K562 (cell line): ENCODE data around the gene FASTK. TPM values are rescaled to one million over a fixed set of nuclear protein-coding genes. Genes with fewer than 3 reads are reported as not detected.

Source experiments
- CBFA2T3 ChIP-seq: fragments of 450-650 bp; IDR thresholded peaks from 2 replicates; pipeline ENCODE4 v1.6.1; 2017
- CBFB ChIP-seq: sonication (generic); formaldehyde crosslinking; IDR thresholded peaks from 2 replicates; pipeline ENCODE4 v1.4.0; 2020; ENCODE audit warnings: mild to moderate bottlenecking, missing genetic modification reagents
- CREM ChIP-seq: IDR thresholded peaks from 2 replicates; pipeline ENCODE4 v1.6.1; 2014; ENCODE audit warnings: antibody characterized with exemption, low read depth
- MECOM ChIP-seq: fragments of 250-450 bp; sonication (Bioruptor Pico); IDR thresholded peaks from 2 replicates; pipeline ENCODE4 v1.8.0; 2022; ENCODE audit warnings: inconsistent platforms
- MEIS2 ChIP-seq: fragments of 450-650 bp; IDR thresholded peaks from 2 replicates; pipeline ENCODE4 v1.6.1; 2014; ENCODE audit warnings: mild to moderate bottlenecking; ENCODE audit not compliant: partially characterized antibody
- MIER1 ChIP-seq: fragments of 450-650 bp; IDR thresholded peaks from 2 replicates; pipeline ENCODE4 v1.6.1; 2016; ENCODE audit warnings: antibody characterized with exemption, mild to moderate bottlenecking, low read depth
- MYC ChIP-seq, 2 experiments: fragments of 250-450 bp in 1 of 2; sonication (Bioruptor Pico) in 1 of 2; IDR thresholded peaks; 2 replicates each; pipeline versions ENCODE4 v1.5.1 to v1.6.1; 2012 to 2021; ENCODE audit warnings: low read depth in 2 of 2, borderline replicate concordance in 1 of 2, improper control_type of control experiment in 1 of 2, low read length in 1 of 2, mild to moderate bottlenecking in 1 of 2, moderate library complexity in 1 of 2
- NR2F6 ChIP-seq: fragments of 450-650 bp; formaldehyde crosslinking; IDR thresholded peaks from 2 replicates; pipeline ENCODE4 v1.4.0; 2020; ENCODE audit warnings: mild to moderate bottlenecking
- TEAD1 ChIP-seq, 2 experiments: fragments of 450-650 bp in 1 of 2; sonication (generic) in 1 of 2; formaldehyde crosslinking; IDR thresholded peaks; 2 replicates each; pipeline versions ENCODE4 v1.4.0 to v1.8.0; 2020 to 2022; ENCODE audit warnings: mild to moderate bottlenecking in 2 of 2, missing genetic modification reagents in 1 of 2
- polyA plus RNA-seq, 8 experiments: library from polyadenylated mRNA; depleted of rRNA in 4 of 8; stranded (reverse) in 5 of 8; unstranded in 3 of 8; fragments of >200 nt; fragmentation: Nextera tagmentation in 2 of 8; fragmentation: Illumina TruSeq in 1 of 8; extraction: Ambion mirVana in 2 of 8; extraction: Trizol in 1 of 8; gene quantifications; 2 replicates each; pipeline versions ENCODE4 v1.2.1 to v1.2.3, GENCODE V29; 2011 to 2014; ENCODE audit warnings: inconsistent platforms in 1 of 8, missing spikeins in 1 of 8
- total RNA-seq, 7 experiments: library from RNA; depleted of rRNA in 6 of 7; stranded (reverse); fragments of >200 nt in 6 of 7; fragmentation: Illumina TruSeq in 2 of 7; extraction: Trizol in 2 of 7; gene quantifications; 2 replicates each; pipeline versions ENCODE4 v1.2.1 to v1.2.3, GENCODE V29; 2011 to 2021; ENCODE audit warnings: low replicate concordance in 1 of 7
- TF ChIP-seq, protein P1 (sequence below): sonication (generic); formaldehyde crosslinking; IDR thresholded peaks from 2 replicates; pipeline ENCODE4 v1.8.0; 2022; ENCODE audit warnings: mild to moderate bottlenecking, missing genetic modification reagents
- TF ChIP-seq, protein P2 (sequence below): fragments of 450-650 bp; IDR thresholded peaks from 2 replicates; pipeline ENCODE4 v1.6.1; 2018; ENCODE audit not compliant: partially characterized antibody
- TF ChIP-seq, protein P3 (sequence below), 2 experiments: IDR thresholded peaks in 1 of 2; conservative IDR thresholded peaks in 1 of 2; 2 replicates each; pipeline ENCODE4 v1.6.1; 2016; ENCODE audit warnings: low read depth in 2 of 2, mild to moderate bottlenecking in 1 of 2, missing compliant biosample characterization in 1 of 2, missing genetic modification characterization in 1 of 2, moderate library complexity in 1 of 2

FASTK gene
- total and polyA plus RNA-seq, 9 of the 15 experiments (the other 6 are each of a cell fraction or from before 2014, with no cell fraction given): 0.51 to 150 (median 48.2) TPM

DNA sequence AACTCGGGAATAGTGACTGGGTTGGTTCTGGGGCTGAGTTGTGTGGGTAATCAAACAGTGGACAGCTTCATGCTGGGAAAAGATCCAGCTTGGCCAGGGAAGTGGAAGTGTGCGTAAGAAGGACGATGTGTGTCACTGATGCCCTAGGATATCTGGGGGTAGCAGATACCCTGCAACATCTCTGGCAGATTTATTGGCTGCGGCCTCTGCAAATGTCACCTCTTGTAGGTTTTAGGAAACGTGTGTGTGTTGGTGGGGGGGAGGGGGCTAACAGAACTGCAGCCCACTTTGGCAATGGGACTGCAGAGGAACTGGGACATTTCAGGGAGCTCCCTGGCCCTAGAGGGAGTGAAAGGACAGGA lies 4.7 kb upstream of the FASTK start (continued):
- TF ChIP-seq, protein P1, sequence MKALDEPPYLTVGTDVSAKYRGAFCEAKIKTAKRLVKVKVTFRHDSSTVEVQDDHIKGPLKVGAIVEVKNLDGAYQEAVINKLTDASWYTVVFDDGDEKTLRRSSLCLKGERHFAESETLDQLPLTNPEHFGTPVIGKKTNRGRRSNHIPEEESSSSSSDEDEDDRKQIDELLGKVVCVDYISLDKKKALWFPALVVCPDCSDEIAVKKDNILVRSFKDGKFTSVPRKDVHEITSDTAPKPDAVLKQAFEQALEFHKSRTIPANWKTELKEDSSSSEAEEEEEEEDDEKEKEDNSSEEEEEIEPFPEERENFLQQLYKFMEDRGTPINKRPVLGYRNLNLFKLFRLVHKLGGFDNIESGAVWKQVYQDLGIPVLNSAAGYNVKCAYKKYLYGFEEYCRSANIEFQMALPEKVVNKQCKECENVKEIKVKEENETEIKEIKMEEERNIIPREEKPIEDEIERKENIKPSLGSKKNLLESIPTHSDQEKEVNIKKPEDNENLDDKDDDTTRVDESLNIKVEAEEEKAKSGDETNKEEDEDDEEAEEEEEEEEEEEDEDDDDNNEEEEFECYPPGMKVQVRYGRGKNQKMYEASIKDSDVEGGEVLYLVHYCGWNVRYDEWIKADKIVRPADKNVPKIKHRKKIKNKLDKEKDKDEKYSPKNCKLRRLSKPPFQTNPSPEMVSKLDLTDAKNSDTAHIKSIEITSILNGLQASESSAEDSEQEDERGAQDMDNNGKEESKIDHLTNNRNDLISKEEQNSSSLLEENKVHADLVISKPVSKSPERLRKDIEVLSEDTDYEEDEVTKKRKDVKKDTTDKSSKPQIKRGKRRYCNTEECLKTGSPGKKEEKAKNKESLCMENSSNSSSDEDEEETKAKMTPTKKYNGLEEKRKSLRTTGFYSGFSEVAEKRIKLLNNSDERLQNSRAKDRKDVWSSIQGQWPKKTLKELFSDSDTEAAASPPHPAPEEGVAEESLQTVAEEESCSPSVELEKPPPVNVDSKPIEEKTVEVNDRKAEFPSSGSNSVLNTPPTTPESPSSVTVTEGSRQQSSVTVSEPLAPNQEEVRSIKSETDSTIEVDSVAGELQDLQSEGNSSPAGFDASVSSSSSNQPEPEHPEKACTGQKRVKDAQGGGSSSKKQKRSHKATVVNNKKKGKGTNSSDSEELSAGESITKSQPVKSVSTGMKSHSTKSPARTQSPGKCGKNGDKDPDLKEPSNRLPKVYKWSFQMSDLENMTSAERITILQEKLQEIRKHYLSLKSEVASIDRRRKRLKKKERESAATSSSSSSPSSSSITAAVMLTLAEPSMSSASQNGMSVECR: peak; percentile 10; the same call in 1 of the 2 replicates
- TF ChIP-seq, protein P2, sequence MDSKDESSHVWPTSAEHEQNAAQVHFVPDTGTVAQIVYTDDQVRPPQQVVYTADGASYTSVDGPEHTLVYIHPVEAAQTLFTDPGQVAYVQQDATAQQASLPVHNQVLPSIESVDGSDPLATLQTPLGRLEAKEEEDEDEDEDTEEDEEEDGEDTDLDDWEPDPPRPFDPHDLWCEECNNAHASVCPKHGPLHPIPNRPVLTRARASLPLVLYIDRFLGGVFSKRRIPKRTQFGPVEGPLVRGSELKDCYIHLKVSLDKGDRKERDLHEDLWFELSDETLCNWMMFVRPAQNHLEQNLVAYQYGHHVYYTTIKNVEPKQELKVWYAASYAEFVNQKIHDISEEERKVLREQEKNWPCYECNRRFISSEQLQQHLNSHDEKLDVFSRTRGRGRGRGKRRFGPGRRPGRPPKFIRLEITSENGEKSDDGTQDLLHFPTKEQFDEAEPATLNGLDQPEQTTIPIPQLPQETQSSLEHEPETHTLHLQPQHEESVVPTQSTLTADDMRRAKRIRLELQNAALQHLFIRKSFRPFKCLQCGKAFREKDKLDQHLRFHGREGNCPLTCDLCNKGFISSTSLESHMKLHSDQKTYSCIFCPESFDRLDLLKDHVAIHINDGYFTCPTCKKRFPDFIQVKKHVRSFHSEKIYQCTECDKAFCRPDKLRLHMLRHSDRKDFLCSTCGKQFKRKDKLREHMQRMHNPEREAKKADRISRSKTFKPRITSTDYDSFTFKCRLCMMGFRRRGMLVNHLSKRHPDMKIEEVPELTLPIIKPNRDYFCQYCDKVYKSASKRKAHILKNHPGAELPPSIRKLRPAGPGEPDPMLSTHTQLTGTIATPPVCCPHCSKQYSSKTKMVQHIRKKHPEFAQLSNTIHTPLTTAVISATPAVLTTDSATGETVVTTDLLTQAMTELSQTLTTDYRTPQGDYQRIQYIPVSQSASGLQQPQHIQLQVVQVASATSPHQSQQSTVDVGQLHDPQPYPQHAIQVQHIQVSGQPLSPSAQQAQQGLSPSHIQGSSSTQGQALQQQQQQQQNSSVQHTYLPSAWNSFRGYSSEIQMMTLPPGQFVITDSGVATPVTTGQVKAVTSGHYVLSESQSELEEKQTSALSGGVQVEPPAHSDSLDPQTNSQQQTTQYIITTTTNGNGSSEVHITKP: peak; percentile 25
- TF ChIP-seq MEIS2: peak; percentile 78
- 0 out of 2 replicates have a peak, but pooled peaks have one; percentile 43 for TF ChIP-seq MIER1
- TF ChIP-seq CREM: peak; percentile 42; the same call in 1 of the 2 replicates
- TF ChIP-seq, protein P3, sequence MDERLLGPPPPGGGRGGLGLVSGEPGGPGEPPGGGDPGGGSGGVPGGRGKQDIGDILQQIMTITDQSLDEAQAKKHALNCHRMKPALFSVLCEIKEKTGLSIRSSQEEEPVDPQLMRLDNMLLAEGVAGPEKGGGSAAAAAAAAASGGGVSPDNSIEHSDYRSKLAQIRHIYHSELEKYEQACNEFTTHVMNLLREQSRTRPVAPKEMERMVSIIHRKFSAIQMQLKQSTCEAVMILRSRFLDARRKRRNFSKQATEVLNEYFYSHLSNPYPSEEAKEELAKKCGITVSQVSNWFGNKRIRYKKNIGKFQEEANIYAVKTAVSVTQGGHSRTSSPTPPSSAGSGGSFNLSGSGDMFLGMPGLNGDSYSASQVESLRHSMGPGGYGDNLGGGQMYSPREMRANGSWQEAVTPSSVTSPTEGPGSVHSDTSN (CRISPR knock-in tag; IDR thresholded peaks at IDR 0.05; ENCODE audit: low read depth): no peak
- TF ChIP-seq, protein P3 (tag; conservative IDR thresholded peaks at IDR 0.05; ENCODE audit: low read depth): peak; percentile 44; the same call in 1 of the 2 replicates
- TF ChIP-seq CBFB (CRISPR knock-in tag): peak; percentile 58; the same call in 1 of the 2 replicates
- 0 out of 2 replicates have a peak, but pooled peaks have one; percentile 64 for TF ChIP-seq MECOM (CRISPR knock-in tag)
- TF ChIP-seq CBFA2T3: peak; percentile 62
- no peak for TF ChIP-seq NR2F6
- 0 out of 2 replicates have a peak, but pooled peaks have one; percentile 32 for TF ChIP-seq MYC (IDR thresholded peaks at IDR 0.05; ENCODE audit: low read depth, low read length)
- TF ChIP-seq MYC (CRISPR knock-in tag; IDR thresholded peaks at IDR 0.05; ENCODE audit: borderline replicate concordance, low read depth): no peak
- TF ChIP-seq TEAD1 (CRISPR knock-in tag; IDR thresholded peaks at IDR 0.05): 0 out of 4 replicates have a peak, but pooled peaks of 1 of the 2 experiments have one; percentile 9
